Activated CD4-positive, alpha-beta T cell treated with anti-CD3 and anti-CD28 coated beads, Interleukin-2, amount 10 ng/mL, durations not matched to agents 7 days and 5 days (primary cell): ENCODE results near the gene SMAD9. TPM values are rescaled to one million over a fixed set of nuclear protein-coding genes. Genes with fewer than 3 reads are reported as not detected.
A peak's percentile ranks its signal among the peaks of the same experiment; 100 is the strongest.

Experiments used
- CTCF ChIA-PET: fragments of 350-600 bp; sonication (Branson Sonifier 250); formaldehyde crosslinking; loops from one replicate; lab custom pipeline; 2021; ENCODE audit warnings: antibody characterized with exemption; lab: Charles Lee
- POLR2A ChIA-PET: fragments of 350-600 bp; sonication (Branson Sonifier 250); formaldehyde crosslinking; loops from one replicate; lab custom pipeline; 2021; ENCODE audit warnings: antibody characterized with exemption; lab: Charles Lee
- DNase-seq: peaks from one replicate; pipeline ENCODE4 v3.0.0-alpha.2; 2020
- H3K27ac Mint-ChIP-seq: one replicate; pipeline ENCODE4 v1.8.0; 2021; ENCODE audit warnings: mild to moderate bottlenecking, moderate library complexity, mixed read lengths
- H3K27me3 Mint-ChIP-seq: one replicate; pipeline ENCODE4 v1.8.0; 2021; ENCODE audit warnings: mixed read lengths
- H3K36me3 Mint-ChIP-seq: one replicate; pipeline ENCODE4 v1.8.0; 2021; ENCODE audit warnings: low read depth, mixed read lengths
- H3K4me1 Mint-ChIP-seq: one replicate; pipeline ENCODE4 v1.8.0; 2021; ENCODE audit warnings: mixed read lengths
- H3K4me3 Mint-ChIP-seq: one replicate; pipeline ENCODE4 v1.8.0; 2021; ENCODE audit warnings: mild to moderate bottlenecking, moderate library complexity, mixed read lengths
- H3K9me3 Mint-ChIP-seq: one replicate; pipeline ENCODE4 v1.8.0; 2021; ENCODE audit warnings: mixed read lengths
- total RNA-seq, 2 experiments: library from RNA; stranded (reverse); gene quantifications; one replicate each; pipeline ENCODE4 v1.2.3, GENCODE V29; 2021

The SMAD9 gene
- total RNA-seq, 2 experiments from 2014 or later = not detected

GRCh38 chr13:36875961-36876360 is 44.1 kb downstream of the SMAD9 start:
- no peak overlapping the region for H3K4me3 Mint-ChIP-seq
- peaks cover 11% of the 10 kb centered on the region for H3K27me3 Mint-ChIP-seq
- no peaks in the 10 kb centered on the region for H3K9me3 Mint-ChIP-seq
- no peaks in the 10 kb centered on the region for H3K4me1 Mint-ChIP-seq
- H3K36me3 Mint-ChIP-seq = no peaks in the 10 kb centered on the region
- ChIA-PET CTCF (interaction anchor here (0.6 kb wide), 1 partner anchor 564 kb away, joined by 4 read pairs; no protein-coding TSS in a partner anchor), POLR2A (no interaction called here)
- no peak overlapping the region for H3K27ac Mint-ChIP-seq
- DNase-seq = no peak

GRCh38 chr13:36875431-36875830 is 44.6 kb downstream of the SMAD9 start:
- no peaks in the 10 kb centered on the region for H3K9me3 Mint-ChIP-seq
- H3K36me3 Mint-ChIP-seq = no peaks in the 10 kb centered on the region
- ChIA-PET CTCF (no interaction called here), POLR2A (no interaction called here)
- H3K27ac Mint-ChIP-seq = no peak overlapping the region
- peaks cover 11% of the 10 kb centered on the region for H3K27me3 Mint-ChIP-seq
- no peak overlapping the region for H3K4me3 Mint-ChIP-seq
- no peaks in the 10 kb centered on the region for H3K4me1 Mint-ChIP-seq
- DNase-seq = no peak

GRCh38 chr13:36872621-36873020 is 47.4 kb downstream of the SMAD9 start:
- Mint-ChIP-seq H3K27me3 (peaks cover 11% of the 10 kb centered on the region), H3K4me3 (no peak overlapping the region), H3K4me1 (no peaks in the 10 kb centered on the region), H3K36me3 (no peaks in the 10 kb centered on the region), H3K27ac (no peak overlapping the region), H3K9me3 (no peaks in the 10 kb centered on the region)
- POLR2A ChIA-PET = no interaction called here
- CTCF ChIA-PET = no interaction called here
- DNase-seq = no peak

GRCh38 chr13:36870050-36870692 is 49.9 kb downstream of the SMAD9 start:
- no peak for DNase-seq
- Mint-ChIP-seq H3K27ac (no peak overlapping the region), H3K36me3 (no peaks in the 10 kb centered on the region), H3K9me3 (no peaks in the 10 kb centered on the region), H3K4me1 (no peaks in the 10 kb centered on the region), H3K4me3 (no peak overlapping the region), H3K27me3 (peaks cover 27% of the 10 kb centered on the region)
- POLR2A ChIA-PET = no interaction called here
- CTCF ChIA-PET = interaction anchor here (0.8 to 1.3 kb wide), 2 partner anchors 11 to 21 kb away, joined by 3 to 4 read pairs; no protein-coding TSS in a partner anchor

- peaks cover 43% of the 10 kb centered on the region for H3K27me3 Mint-ChIP-seq
- no peak overlapping the region for H3K4me3 Mint-ChIP-seq
- POLR2A ChIA-PET = no interaction called here
- H3K4me1 Mint-ChIP-seq = peaks cover 12% of the 10 kb centered on the region
- H3K9me3 Mint-ChIP-seq = no peaks in the 10 kb centered on the region
- CTCF ChIA-PET = no interaction called here
- no peak for DNase-seq
- H3K36me3 Mint-ChIP-seq = no peaks in the 10 kb centered on the region
- no peak overlapping the region for H3K27ac Mint-ChIP-seq
Observed at GRCh38 chr13:36866232-36866631, 53.8 kb downstream of the SMAD9 start.

GRCh38 chr13:36865265-36865664 is 54.8 kb downstream of the SMAD9 start:
- H3K27ac Mint-ChIP-seq = no peak overlapping the region
- ChIA-PET CTCF (no interaction called here), POLR2A (no interaction called here)
- no peaks in the 10 kb centered on the region for H3K36me3 Mint-ChIP-seq
- H3K9me3 Mint-ChIP-seq = no peaks in the 10 kb centered on the region
- no peak overlapping the region for H3K4me3 Mint-ChIP-seq
- no peak for DNase-seq
- H3K27me3 Mint-ChIP-seq = peaks cover 43% of the 10 kb centered on the region
- H3K4me1 Mint-ChIP-seq = peaks cover 12% of the 10 kb centered on the region

GRCh38 chr13:36862722-36863121 is 57.3 kb downstream of the SMAD9 start:
- no peak overlapping the region for H3K27ac Mint-ChIP-seq
- DNase-seq = no peak
- CTCF ChIA-PET = interaction anchor here (0.5 kb wide), 1 partner anchor 96 kb away, joined by 3 read pairs; no protein-coding TSS in a partner anchor
- peaks cover 48% of the 10 kb centered on the region for H3K27me3 Mint-ChIP-seq
- H3K9me3 Mint-ChIP-seq = no peaks in the 10 kb centered on the region
- no peaks in the 10 kb centered on the region for H3K36me3 Mint-ChIP-seq
- POLR2A ChIA-PET = no interaction called here
- no peak overlapping the region for H3K4me3 Mint-ChIP-seq
- peaks cover 12% of the 10 kb centered on the region for H3K4me1 Mint-ChIP-seq

- no peaks in the 10 kb centered on the region for H3K36me3 Mint-ChIP-seq
- ChIA-PET CTCF (no interaction called here), POLR2A (no interaction called here)
- DNase-seq = no peak
- H3K4me1 Mint-ChIP-seq = peaks cover 12% of the 10 kb centered on the region
- no peaks in the 10 kb centered on the region for H3K9me3 Mint-ChIP-seq
- H3K4me3 Mint-ChIP-seq = no peak overlapping the region
- peaks cover 45% of the 10 kb centered on the region for H3K27me3 Mint-ChIP-seq
- no peak overlapping the region for H3K27ac Mint-ChIP-seq
Observed at GRCh38 chr13:36862002-36862685, 57.9 kb downstream of the SMAD9 start.

GRCh38 chr13:36859259-36859658 is 60.8 kb downstream of the SMAD9 start:
- Mint-ChIP-seq H3K9me3 (no peaks in the 10 kb centered on the region), H3K4me1 (peaks cover 12% of the 10 kb centered on the region), H3K27me3 (peaks cover 19% of the 10 kb centered on the region), H3K36me3 (no peaks in the 10 kb centered on the region), H3K4me3 (no peak overlapping the region), H3K27ac (no peak overlapping the region)
- CTCF ChIA-PET = interaction anchor here (1.0 to 1.4 kb wide), 3 partner anchors 12 to 124 kb away, joined by 4 to 5 read pairs (median 4); no protein-coding TSS in a partner anchor
- DNase-seq = no peak
- POLR2A ChIA-PET = no interaction called here

GRCh38 chr13:36858290-36858689 is 61.7 kb downstream of the SMAD9 start:
- peaks cover 12% of the 10 kb centered on the region for H3K4me1 Mint-ChIP-seq
- H3K9me3 Mint-ChIP-seq = no peaks in the 10 kb centered on the region
- no peak for DNase-seq
- ChIA-PET CTCF (interaction anchor here (1.0 to 1.4 kb wide), 4 partner anchors 13 to 125 kb away, joined by 3 to 5 read pairs (median 4); no protein-coding TSS in a partner anchor), POLR2A (no interaction called here)
- peaks cover 11% of the 10 kb centered on the region for H3K27me3 Mint-ChIP-seq
- no peak overlapping the region for H3K4me3 Mint-ChIP-seq
- H3K36me3 Mint-ChIP-seq = no peaks in the 10 kb centered on the region
- no peak overlapping the region for H3K27ac Mint-ChIP-seq

- Mint-ChIP-seq H3K4me3 (no peak overlapping the region), H3K4me1 (peaks cover 5% of the 10 kb centered on the region), H3K36me3 (no peaks in the 10 kb centered on the region), H3K27me3 (peaks cover 12% of the 10 kb centered on the region), H3K27ac (no peak overlapping the region), H3K9me3 (no peaks in the 10 kb centered on the region)
- CTCF ChIA-PET = no interaction called here
- POLR2A ChIA-PET = no interaction called here
- no peak for DNase-seq
Observed at GRCh38 chr13:36857253-36857652, 62.8 kb downstream of the SMAD9 start.

GRCh38 chr13:36850790-36851438 is 69.1 kb downstream of the SMAD9 start:
- DNase-seq = peak; percentile 15
- H3K27ac Mint-ChIP-seq = no peak overlapping the region
- POLR2A ChIA-PET = no interaction called here
- CTCF ChIA-PET = interaction anchor here (0.9 kb wide), 1 partner anchor 130 kb away, joined by 3 read pairs; no protein-coding TSS in a partner anchor
- no peaks in the 10 kb centered on the region for H3K4me1 Mint-ChIP-seq
- peaks cover 6% of the 10 kb centered on the region for H3K27me3 Mint-ChIP-seq
- H3K36me3 Mint-ChIP-seq = no peaks in the 10 kb centered on the region
- H3K9me3 Mint-ChIP-seq = no peaks in the 10 kb centered on the region
- no peak overlapping the region for H3K4me3 Mint-ChIP-seq
